ENCODE results near the gene PRKN. TPM values are rescaled to one million over a fixed set of nuclear protein-coding genes. Genes with fewer than 3 reads are reported as not detected.

Gene PRKN
- total and polyA plus RNA-seq, 2 experiments from 2014 or later, result 1.2 to 2.3 TPM

DNA sequence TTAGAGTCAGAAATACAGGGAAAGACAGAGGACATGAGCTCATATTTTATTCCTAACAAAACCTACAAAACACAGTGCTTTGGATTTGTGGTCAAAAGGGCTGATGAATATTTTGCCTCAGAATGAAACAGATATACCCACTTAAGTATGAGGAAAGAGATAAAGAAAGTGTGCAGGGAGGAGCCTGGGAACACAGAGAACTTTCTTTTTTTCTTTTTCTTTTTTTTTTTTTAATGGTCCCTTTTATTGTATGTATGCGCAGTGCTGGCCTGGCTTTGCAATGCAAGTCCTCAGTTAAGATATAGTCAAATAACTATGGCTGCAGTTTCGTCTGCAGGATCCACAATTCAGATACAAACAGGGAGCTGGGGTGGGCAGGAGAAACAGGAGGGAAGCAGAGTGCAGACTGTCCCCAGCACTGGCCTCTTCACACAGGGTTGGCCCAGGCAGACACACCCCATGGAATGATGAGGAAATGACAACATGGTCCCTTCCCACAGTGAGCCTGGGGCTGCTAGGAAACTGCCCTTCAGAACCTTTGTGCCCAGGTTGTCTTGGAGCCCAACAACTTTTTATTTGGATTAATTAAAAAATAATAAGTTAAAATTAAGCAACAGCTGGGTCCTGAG, 823.9 kb downstream of the PRKN start:
- Histone ChIP-seq H3K4me3 (no peak overlapping the region), H3K4me2 (ENCODE audit: unreplicated experiment) (no peak overlapping the region), H3K4me1 (ENCODE audit: insufficient read depth) (no peaks in the 10 kb centered on the region), H3F3A (ENCODE audit: insufficient read depth) (no peaks in the 10 kb centered on the region), H2AFZ (no peak overlapping the region), H4K20me1 (ENCODE audit: insufficient read depth) (no peaks in the 10 kb centered on the region), H3K27me3 (replicated peaks; ENCODE audit: insufficient read depth) (no peaks in the 10 kb centered on the region), H3K36me3 (ENCODE audit: low read depth) (no peaks in the 10 kb centered on the region), H3K27ac (no peak overlapping the region), H3K9me3 (ENCODE audit: low read depth) (no peaks in the 10 kb centered on the region), H3K79me2 (ENCODE audit: insufficient read depth) (no peaks in the 10 kb centered on the region), H3K9me2 (ENCODE audit: insufficient read depth) (no peaks in the 10 kb centered on the region), H3K9ac (no peak overlapping the region)
- DNase-seq, result no peak
- WGBS, 2 experiments (ENCODE audit: low coverage in 1 of 2, low lambda C conversion rate in 2 of 2, missing lambda C conversion rate in 2 of 2), result 56 to 57% methylated on average over 2 of the region's 2 CpGs
- no peak for TF ChIP-seq EZH2phosphoT487 (IDR thresholded peaks at IDR 0.05; ENCODE audit: insufficient read depth, low read depth)
- no peak for TF ChIP-seq EZH2 (IDR thresholded peaks at IDR 0.05; ENCODE audit: insufficient read depth, poor library complexity, severe bottlenecking)
- in situ Hi-C loops (cut with MboI), result no loop called here

DNA sequence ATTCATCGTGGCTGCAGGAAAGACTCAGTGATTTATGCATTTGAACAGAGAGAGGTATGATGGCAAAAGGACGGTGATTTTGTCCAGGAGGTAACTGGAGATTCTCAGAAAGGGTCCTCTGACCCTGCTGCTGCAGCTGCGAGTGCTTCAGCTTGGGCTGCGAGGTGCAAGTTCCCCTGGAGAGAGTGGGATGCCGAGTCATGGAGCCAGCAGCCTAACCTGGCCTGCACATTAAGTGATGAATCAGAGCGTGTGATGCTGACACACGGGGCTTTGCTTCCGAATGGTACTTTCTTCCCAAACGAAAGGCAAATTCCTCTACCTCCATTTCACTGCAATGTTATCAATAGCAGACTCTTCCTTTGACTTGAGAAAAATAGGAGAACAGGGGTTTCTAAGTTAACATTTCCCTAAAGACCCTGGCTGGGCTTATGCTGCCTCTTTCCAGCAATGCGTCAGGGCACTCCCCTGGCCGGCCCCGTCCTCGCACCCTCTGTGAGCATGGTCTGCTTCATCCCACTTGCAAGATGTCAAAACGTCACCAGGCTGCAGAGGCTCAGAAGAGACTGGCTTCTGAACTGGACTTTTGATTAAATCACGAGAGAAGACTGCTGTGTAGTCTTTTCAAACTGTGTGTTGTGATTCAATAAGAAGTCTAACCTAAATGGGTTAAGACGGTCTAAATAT, 825.7 kb downstream of the PRKN start:
- in situ Hi-C loops (cut with MboI), result no loop called here
- TF ChIP-seq EZH2 (IDR thresholded peaks at IDR 0.05; ENCODE audit: insufficient read depth, poor library complexity, severe bottlenecking) (no peak), EZH2phosphoT487 (IDR thresholded peaks at IDR 0.05; ENCODE audit: insufficient read depth, low read depth) (no peak)
- 53 to 56% methylated on average over 16 of the region's 16 CpGs for WGBS, 2 experiments (ENCODE audit: low coverage in 1 of 2, low lambda C conversion rate in 2 of 2, missing lambda C conversion rate in 2 of 2)
- no peak overlapping the region for H3K4me2 ChIP-seq (ENCODE audit: unreplicated experiment)
- no peak overlapping the region for H3K4me3 ChIP-seq
- H4K20me1 ChIP-seq (ENCODE audit: insufficient read depth), result no peaks in the 10 kb centered on the region
- H3K9me3 ChIP-seq (ENCODE audit: low read depth), result no peaks in the 10 kb centered on the region
- H3K36me3 ChIP-seq (ENCODE audit: low read depth), result no peaks in the 10 kb centered on the region
- no peaks in the 10 kb centered on the region for H3K4me1 ChIP-seq (ENCODE audit: insufficient read depth)
- no peak for DNase-seq
- no peaks in the 10 kb centered on the region for H3K27me3 ChIP-seq (replicated peaks; ENCODE audit: insufficient read depth)
- no peaks in the 10 kb centered on the region for H3F3A ChIP-seq (ENCODE audit: insufficient read depth)
- no peak overlapping the region for H3K27ac ChIP-seq
- H3K79me2 ChIP-seq (ENCODE audit: insufficient read depth), result no peaks in the 10 kb centered on the region
- no peaks in the 10 kb centered on the region for H3K9me2 ChIP-seq (ENCODE audit: insufficient read depth)
- no peak overlapping the region for H2AFZ ChIP-seq
- no peak overlapping the region for H3K9ac ChIP-seq

DNA sequence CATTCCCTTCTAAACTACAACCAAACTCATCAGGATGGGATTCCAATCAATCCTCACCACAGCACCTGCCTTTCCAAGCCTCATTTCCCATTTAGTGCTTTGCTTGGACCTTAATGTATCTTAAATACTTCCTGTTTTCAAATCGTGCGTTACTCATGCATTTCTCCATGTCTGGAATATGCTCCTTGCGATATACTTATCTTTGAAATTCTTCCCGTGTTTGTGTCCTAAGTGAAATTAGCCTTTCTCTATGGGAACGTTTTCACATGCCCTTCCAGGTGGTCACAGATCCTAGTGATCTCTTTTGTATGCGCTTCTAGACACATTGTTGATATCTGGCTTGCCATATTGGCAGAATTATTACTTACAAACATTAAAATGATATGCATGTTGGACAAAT, 833.1 kb downstream of the PRKN start:
- Histone ChIP-seq H3K4me1 (ENCODE audit: insufficient read depth) (no peaks in the 10 kb centered on the region), H3K9me2 (ENCODE audit: insufficient read depth) (no peaks in the 10 kb centered on the region), H3K79me2 (ENCODE audit: insufficient read depth) (no peaks in the 10 kb centered on the region), H3K27ac (no peak overlapping the region), H3K27me3 (replicated peaks; ENCODE audit: insufficient read depth) (no peaks in the 10 kb centered on the region), H2AFZ (no peak overlapping the region), H3K4me2 (ENCODE audit: unreplicated experiment) (no peak overlapping the region), H3K9me3 (ENCODE audit: low read depth) (no peaks in the 10 kb centered on the region), H3K9ac (no peak overlapping the region), H3K4me3 (no peak overlapping the region), H3K36me3 (ENCODE audit: low read depth) (no peaks in the 10 kb centered on the region), H4K20me1 (ENCODE audit: insufficient read depth) (no peaks in the 10 kb centered on the region), H3F3A (ENCODE audit: insufficient read depth) (no peaks in the 10 kb centered on the region)
- WGBS, 2 experiments (ENCODE audit: low coverage in 1 of 2, low lambda C conversion rate in 2 of 2, missing lambda C conversion rate in 2 of 2), result 64 to 69% methylated on average over 6 of the region's 6 CpGs
- DNase-seq, result no peak
- in situ Hi-C loops (cut with MboI), result no loop called here
- no peak for TF ChIP-seq EZH2 (IDR thresholded peaks at IDR 0.05; ENCODE audit: insufficient read depth, poor library complexity, severe bottlenecking)
- no peak for TF ChIP-seq EZH2phosphoT487 (IDR thresholded peaks at IDR 0.05; ENCODE audit: insufficient read depth, low read depth)

DNA sequence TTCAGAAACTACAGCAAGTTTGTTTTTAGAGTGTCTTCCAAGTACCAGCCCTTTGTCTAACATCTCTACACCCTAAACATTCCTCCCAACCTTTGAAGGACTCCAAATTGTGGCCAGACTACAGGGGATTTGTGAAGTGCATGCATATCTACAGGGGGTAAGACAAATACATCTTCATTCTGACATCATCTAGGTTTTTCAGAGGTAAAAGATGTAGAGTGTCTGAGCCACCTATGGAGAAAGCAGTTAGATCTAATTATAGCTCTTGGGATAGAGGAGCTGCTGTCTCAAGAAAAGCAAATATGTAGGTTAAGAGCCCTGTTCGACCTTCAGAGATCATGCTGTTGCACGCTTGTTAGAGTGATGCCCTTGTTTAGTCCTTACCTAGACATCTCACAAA, 836.0 kb downstream of the PRKN start:
- Histone ChIP-seq H3K4me1 (ENCODE audit: insufficient read depth) (no peaks in the 10 kb centered on the region), H3K9me3 (ENCODE audit: low read depth) (no peaks in the 10 kb centered on the region), H3K27me3 (replicated peaks; ENCODE audit: insufficient read depth) (no peaks in the 10 kb centered on the region), H3K4me3 (no peak overlapping the region), H3F3A (ENCODE audit: insufficient read depth) (no peaks in the 10 kb centered on the region), H3K27ac (no peak overlapping the region), H3K9me2 (ENCODE audit: insufficient read depth) (no peaks in the 10 kb centered on the region), H3K4me2 (ENCODE audit: unreplicated experiment) (no peak overlapping the region), H3K36me3 (ENCODE audit: low read depth) (no peaks in the 10 kb centered on the region), H3K79me2 (ENCODE audit: insufficient read depth) (no peaks in the 10 kb centered on the region), H3K9ac (no peak overlapping the region), H4K20me1 (ENCODE audit: insufficient read depth) (no peaks in the 10 kb centered on the region), H2AFZ (no peak overlapping the region)
- no peak for TF ChIP-seq EZH2 (IDR thresholded peaks at IDR 0.05; ENCODE audit: insufficient read depth, poor library complexity, severe bottlenecking)
- 38 to 63% methylated on average over 2 of the region's 2 CpGs for WGBS, 2 experiments (ENCODE audit: low coverage in 1 of 2, low lambda C conversion rate in 2 of 2, missing lambda C conversion rate in 2 of 2)
- DNase-seq, result no peak
- in situ Hi-C loops (cut with MboI), result no loop called here
